ENCODE data around the gene PLCH2.

DNA sequence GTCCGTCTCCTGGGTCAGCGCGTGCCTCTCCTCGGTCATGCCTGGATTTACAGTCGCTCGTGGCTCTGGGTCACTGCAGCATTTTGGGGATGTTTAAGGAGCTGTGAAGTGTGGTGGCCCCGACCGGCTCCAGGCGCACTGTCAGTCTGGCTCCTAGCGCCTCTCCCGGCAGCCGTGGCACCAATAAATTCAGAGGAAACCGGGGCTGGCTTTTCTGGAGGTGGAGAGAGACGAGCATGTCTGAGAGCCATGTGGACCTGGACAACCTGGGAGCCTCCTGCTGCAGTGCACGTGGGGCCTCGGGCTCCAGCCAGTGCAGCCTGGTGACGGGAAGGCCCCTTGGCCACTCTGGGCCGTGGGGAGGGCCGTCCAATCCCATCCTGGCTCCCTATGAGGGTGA is 17.1 kb downstream of the PLCH2 start:
- TF ChIP-seq POLR2A (IDR thresholded peaks at IDR 0.05; ENCODE audit: low read depth, low read length) = no peak
- TF ChIP-seq POLR2AphosphoS5 (IDR thresholded peaks at IDR 0.05; ENCODE audit: low read depth, low read length) = no peak
- no peak for TF ChIP-seq TAF1 (IDR thresholded peaks at IDR 0.05; ENCODE audit: borderline replicate concordance, low read depth, low read length)

Measured in GM12892 (cell line).